ENCODE results near the gene RBFA.

The RBFA gene

DNA sequence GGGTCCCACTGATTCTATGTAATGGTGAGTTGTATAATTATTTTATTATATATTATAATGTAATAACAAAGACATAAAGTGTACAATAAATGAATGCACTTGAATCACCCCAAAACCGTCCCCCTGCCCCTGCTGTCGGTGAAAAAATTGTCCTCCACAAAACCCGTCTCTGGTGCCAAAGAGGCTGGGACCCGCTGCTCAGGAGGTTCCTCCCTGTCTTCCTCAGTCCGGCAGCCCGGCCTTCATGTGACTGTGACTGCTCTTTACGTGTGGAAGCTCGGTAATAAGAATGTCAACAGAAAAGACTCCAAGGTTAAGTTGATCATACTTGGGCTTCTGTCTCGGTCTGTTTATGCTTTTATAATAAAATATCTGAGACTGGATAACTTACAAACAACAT is 42.1 kb downstream of the RBFA start:
- DNase-seq, result no peak

GRCh38 chr18:80077873-80078272 is 43.6 kb downstream of the RBFA start:
- DNase-seq, result no peak

All from CD4-positive, alpha-beta T cell treated with Interleukin-21 for 1 hour (primary cell).